RWPE1 (cell line): Measurements from ENCODE around the gene TENT4B.
A peak's percentile ranks its signal among the peaks of the same experiment; 100 is the strongest.

Experiments used
- CTCF ChIA-PET: fragments of 350-600 bp; sonication (Branson Sonifier 250); formaldehyde crosslinking; extraction: SDS; loops from one replicate; lab custom pipeline; 2021; lab: Yijun Ruan, JAX
- POLR2A ChIA-PET: fragments of 400-600 bp; formaldehyde crosslinking; extraction: SDS; loops from one replicate; lab custom pipeline; 2020; ENCODE audit warnings: antibody characterized with exemption; ENCODE audit not compliant: low non-redundant PET; lab: Yijun Ruan, JAX
- DNase-seq: peaks from one replicate; pipeline ENCODE4 v3.0.0; 2012; ENCODE audit warnings: low spot score
- H3K27ac ChIP-seq: fragments of 450-650 bp; 2 replicates; pipeline ENCODE4 v1.5.1; 2017
- CTCF ChIP-seq: fragments of 450-650 bp; conservative IDR thresholded peaks from 2 replicates; pipeline ENCODE4 v1.5.1; 2017; ENCODE audit warnings: low read depth, mild to moderate bottlenecking

TENT4B gene

GRCh38 chr16:50248845-50249244, 95.7 kb downstream of the TENT4B start:
- POLR2A ChIA-PET = no interaction called here
- H3K27ac ChIP-seq = peak overlapping the region; percentile 14; the same call in 1 of the 2 replicates
- no peak for DNase-seq
- TF ChIP-seq CTCF = no peak
- CTCF ChIA-PET = no interaction called here

- POLR2A ChIA-PET = interaction anchor here (0.6 kb wide), 1 partner anchor 166 kb away, joined by 3 read pairs; no protein-coding TSS in a partner anchor
- H3K27ac ChIP-seq = peak overlapping the region; percentile 17; the same call in 1 of the 2 replicates
- CTCF ChIA-PET = no interaction called here
- no peak for TF ChIP-seq CTCF
- no peak for DNase-seq
These were observed 98.4 kb downstream of the TENT4B start for GRCh38 chr16:50251375-50252081.

GRCh38 chr16:50252082-50252611, 99.0 kb downstream of the TENT4B start:
- POLR2A ChIA-PET = no interaction called here
- TF ChIP-seq CTCF = no peak
- CTCF ChIA-PET = no interaction called here
- H3K27ac ChIP-seq = no peak overlapping the region
- DNase-seq = no peak

GRCh38 chr16:50252874-50253513, 99.9 kb downstream of the TENT4B start:
- POLR2A ChIA-PET = no interaction called here
- TF ChIP-seq CTCF = no peak
- no peak overlapping the region for H3K27ac ChIP-seq
- DNase-seq = no peak
- CTCF ChIA-PET = no interaction called here

- H3K27ac ChIP-seq = no peak overlapping the region
- no peak for TF ChIP-seq CTCF
- DNase-seq = no peak
- POLR2A ChIA-PET = no interaction called here
- CTCF ChIA-PET = no interaction called here
These were observed 100.4 kb downstream of the TENT4B start for GRCh38 chr16:50253514-50253910.

GRCh38 chr16:50254072-50254471, 101.0 kb downstream of the TENT4B start:
- ChIA-PET CTCF (interaction anchor here (0.6 to 0.9 kb wide), 2 partner anchors 9 to 33 kb away, joined by 3 to 5 read pairs; no protein-coding TSS in a partner anchor), POLR2A (no interaction called here)
- TF ChIP-seq CTCF = no peak
- no peak overlapping the region for H3K27ac ChIP-seq
- DNase-seq = no peak
